ENCODE results near the gene FARS2. TPM values are rescaled to one million over a fixed set of nuclear protein-coding genes. Genes with fewer than 3 reads are reported as not detected.

Gene FARS2
- total RNA-seq, 1 experiment from 2014 or later: 17.8 TPM

- peak; percentile 65 for DNase-seq (ENCODE audit: low spot score)
- Histone ChIP-seq H3K27me3 (replicated peaks; ENCODE audit: insufficient read depth, low read depth, low read length, poor library complexity) (no peaks in the 10 kb centered on the region), H3K4me1 (ENCODE audit: insufficient read depth, low read length, poor library complexity, severe bottlenecking) (peaks cover 52% of the 10 kb centered on the region), H3K27ac (ENCODE audit: low read depth, low read length, poor library complexity, severe bottlenecking) (no peak overlapping the region), H3K9me3 (ENCODE audit: low read depth, low read length, poor library complexity, severe bottlenecking) (no peaks in the 10 kb centered on the region), H3K4me3 (ENCODE audit: low read depth, low read length, poor library complexity, severe bottlenecking) (no peak overlapping the region), H3K36me3 (ENCODE audit: insufficient read depth, low read length, poor library complexity, severe bottlenecking) (no peaks in the 10 kb centered on the region)
- CTCF ChIA-PET: interaction anchor here (0.6 to 2.5 kb wide), 2 partner anchors 29 to 497 kb away, joined by 4 to 9 read pairs; no protein-coding TSS in a partner anchor
- POLR2A ChIA-PET (ENCODE audit: low non-redundant PET): no interaction called here
- intact Hi-C loops (cut with micrococcal nuclease; ENCODE audit: unreplicated experiment): no loop called here
- TF ChIP-seq EZH2 (IDR thresholded peaks at IDR 0.05; ENCODE audit: borderline replicate concordance, low read depth, low read length, poor library complexity, severe bottlenecking): no peak
- BruUV-seq (replicated peaks): no TSS peak
These were observed 238.5 kb downstream of the FARS2 start for GRCh38 chr6:5499644-5500306.

- Histone ChIP-seq H3K27ac (ENCODE audit: low read depth, low read length, poor library complexity, severe bottlenecking) (no peak overlapping the region), H3K9me3 (ENCODE audit: low read depth, low read length, poor library complexity, severe bottlenecking) (no peaks in the 10 kb centered on the region), H3K4me3 (ENCODE audit: low read depth, low read length, poor library complexity, severe bottlenecking) (no peak overlapping the region), H3K36me3 (ENCODE audit: insufficient read depth, low read length, poor library complexity, severe bottlenecking) (no peaks in the 10 kb centered on the region), H3K27me3 (replicated peaks; ENCODE audit: insufficient read depth, low read depth, low read length, poor library complexity) (no peaks in the 10 kb centered on the region), H3K4me1 (ENCODE audit: insufficient read depth, low read length, poor library complexity, severe bottlenecking) (peaks cover 33% of the 10 kb centered on the region)
- POLR2A ChIA-PET (ENCODE audit: low non-redundant PET): no interaction called here
- CTCF ChIA-PET: no interaction called here
- no peak for DNase-seq (ENCODE audit: low spot score)
- TF ChIP-seq EZH2 (IDR thresholded peaks at IDR 0.05; ENCODE audit: borderline replicate concordance, low read depth, low read length, poor library complexity, severe bottlenecking): no peak
- no peak for TF ChIP-seq CTCF (conservative IDR thresholded peaks at IDR 0.05; ENCODE audit: low read depth, low read length)
- no TSS peak for BruUV-seq (replicated peaks)
- intact Hi-C loops (cut with micrococcal nuclease; ENCODE audit: unreplicated experiment): no loop called here
These were observed 240.5 kb downstream of the FARS2 start for GRCh38 chr6:5501837-5502236.

- no peak overlapping the region for H3K4me3 ChIP-seq (ENCODE audit: low read depth, low read length, poor library complexity, severe bottlenecking)
- no peaks in the 10 kb centered on the region for H3K36me3 ChIP-seq (ENCODE audit: insufficient read depth, low read length, poor library complexity, severe bottlenecking)
- CTCF ChIA-PET: interaction anchor here (0.5 to 0.7 kb wide), 2 partner anchors 167 to 1362 kb away, joined by 4 to 7 read pairs; no protein-coding TSS in a partner anchor
- TF ChIP-seq EZH2 (IDR thresholded peaks at IDR 0.05; ENCODE audit: borderline replicate concordance, low read depth, low read length, poor library complexity, severe bottlenecking): no peak
- no peak for TF ChIP-seq CTCF (conservative IDR thresholded peaks at IDR 0.05; ENCODE audit: low read depth, low read length)
- POLR2A ChIA-PET (ENCODE audit: low non-redundant PET): no interaction called here
- intact Hi-C loops (cut with micrococcal nuclease; ENCODE audit: unreplicated experiment): no loop called here
- no peaks in the 10 kb centered on the region for H3K27me3 ChIP-seq (replicated peaks; ENCODE audit: insufficient read depth, low read depth, low read length, poor library complexity)
- BruUV-seq (replicated peaks): no TSS peak
- no peaks in the 10 kb centered on the region for H3K9me3 ChIP-seq (ENCODE audit: low read depth, low read length, poor library complexity, severe bottlenecking)
- peaks cover 18% of the 10 kb centered on the region for H3K4me1 ChIP-seq (ENCODE audit: insufficient read depth, low read length, poor library complexity, severe bottlenecking)
- no peak overlapping the region for H3K27ac ChIP-seq (ENCODE audit: low read depth, low read length, poor library complexity, severe bottlenecking)
- no peak for DNase-seq (ENCODE audit: low spot score)
These were observed 242.8 kb downstream of the FARS2 start for GRCh38 chr6:5504078-5504477.

GRCh38 chr6:5506149-5506548 is 244.8 kb downstream of the FARS2 start:
- no peak for DNase-seq (ENCODE audit: low spot score)
- Histone ChIP-seq H3K4me1 (ENCODE audit: insufficient read depth, low read length, poor library complexity, severe bottlenecking) (peaks cover under 1% of the 10 kb centered on the region), H3K9me3 (ENCODE audit: low read depth, low read length, poor library complexity, severe bottlenecking) (no peaks in the 10 kb centered on the region), H3K4me3 (ENCODE audit: low read depth, low read length, poor library complexity, severe bottlenecking) (no peak overlapping the region), H3K36me3 (ENCODE audit: insufficient read depth, low read length, poor library complexity, severe bottlenecking) (no peaks in the 10 kb centered on the region), H3K27me3 (replicated peaks; ENCODE audit: insufficient read depth, low read depth, low read length, poor library complexity) (no peaks in the 10 kb centered on the region), H3K27ac (ENCODE audit: low read depth, low read length, poor library complexity, severe bottlenecking) (no peak overlapping the region)
- CTCF ChIA-PET: no interaction called here
- TF ChIP-seq EZH2 (IDR thresholded peaks at IDR 0.05; ENCODE audit: borderline replicate concordance, low read depth, low read length, poor library complexity, severe bottlenecking): no peak
- no peak for TF ChIP-seq CTCF (conservative IDR thresholded peaks at IDR 0.05; ENCODE audit: low read depth, low read length)
- intact Hi-C loops (cut with micrococcal nuclease; ENCODE audit: unreplicated experiment): no loop called here
- POLR2A ChIA-PET (ENCODE audit: low non-redundant PET): no interaction called here
- no TSS peak for BruUV-seq (replicated peaks)

Data from A673 (cell line).